Transverse colon (tissue), 4 donors: ENCODE results near the gene CDT1. TPM values are rescaled to one million over a fixed set of nuclear protein-coding genes. Genes with fewer than 3 reads are reported as not detected.

Experiments
- DNase-seq: peaks from one replicate; pipeline ENCODE4 v3.0.0-alpha.2; 2019
- H3K27ac ChIP-seq, 4 donors: fragments of 200-600 bp; sonication (generic); 2 replicates each; pipeline ENCODE4 v1.5.1; 2016 to 2018; ENCODE audit warnings: inconsistent platforms in 4 of 4
- H3K27me3 ChIP-seq: fragments of 200-600 bp; sonication (generic); 2 replicates; pipeline ENCODE4 v1.5.1; 2017; ENCODE audit warnings: inconsistent platforms
- H3K36me3 ChIP-seq, 4 donors: fragments of 200-600 bp; sonication (generic); 2 replicates each; pipeline ENCODE4 v1.5.1; 2017 to 2019; ENCODE audit warnings: inconsistent platforms in 4 of 4
- H3K4me1 ChIP-seq, 4 donors: fragments of 200-600 bp; sonication (generic); 2 replicates each; pipeline ENCODE4 v1.5.1; 2017 to 2020; ENCODE audit warnings: inconsistent platforms in 4 of 4
- H3K4me3 ChIP-seq, 4 donors: fragments of 200-600 bp; sonication (generic); 1 replicate in 1 of 4; 2 replicates in 3 of 4; pipeline versions ENCODE4 v1.5.1 to v1.6.1; 2017 to 2019; ENCODE audit warnings: inconsistent platforms in 4 of 4
- H3K9me3 ChIP-seq, 2 donors: fragments of 200-600 bp; sonication (generic); 2 replicates each; pipeline ENCODE4 v1.5.1; 2017 to 2019; ENCODE audit warnings: inconsistent platforms in 2 of 2
- EP300 ChIP-seq: sonication (generic); formaldehyde crosslinking; IDR thresholded peaks from one replicate; pipeline ENCODE4 v1.6.1; 2017; ENCODE audit warnings: antibody characterized with exemption, low read depth
- POLR2A ChIP-seq: fragments of 450-650 bp; IDR thresholded peaks from one replicate; pipeline ENCODE4 v1.6.1; 2016; ENCODE audit warnings: antibody characterized with exemption, mild to moderate bottlenecking, moderate library complexity
- POLR2AphosphoS5 ChIP-seq, 3 donors: sonication (generic); formaldehyde crosslinking; IDR thresholded peaks; one replicate each; pipeline ENCODE4 v1.6.1; 2016; ENCODE audit warnings: antibody characterized with exemption in 3 of 3
- WGBS, 2 donors: methylation state at CpG; one replicate each; pipeline ENCODE4 v1.1.5; 2018; ENCODE audit warnings: low coverage in 1 of 2; 5-methylcytosine and 5-hydroxymethylcytosine counted together
- in situ Hi-C, 4 donors: fragments of 200-750 bp; cut with MboI; loops; one replicate each; pipeline versions ENCODE4 v1.15.0 to v1.15.1; 2017; ENCODE audit warnings: low sequenced_read_pairs in 3 of 4, low pct_ligation_motif_present in 1 of 4, low pct_unique_long_range_greater_than_20kb in 1 of 4
- intact Hi-C: fragments of 100-400 bp; cut with DNase I; formaldehyde crosslinking; loops from one replicate; pipeline ENCODE4 v1.15.1; 2023; ENCODE audit warnings: low total_unique reads
- total RNA-seq, 4 donors: library from RNA; depleted of rRNA; stranded (reverse); fragments of >200 nt; gene quantifications; one replicate each; pipeline ENCODE4 v1.1.0, GENCODE V29; 2016
- TF ChIP-seq, protein P1 (sequence below), 5 experiments: fragments of 200-600 bp in 3 of 5; fragments of 450-650 bp in 2 of 5; sonication (generic) in 3 of 5; IDR thresholded peaks; 1 replicate in 2 of 5; 2 replicates in 3 of 5; pipeline ENCODE4 v1.5.1; 2016 to 2017; ENCODE audit warnings: antibody characterized with exemption in 5 of 5, inconsistent platforms in 3 of 5, mild to moderate bottlenecking in 2 of 5, moderate library complexity in 1 of 5

Gene CDT1
- total RNA-seq, 4 donors from 2014 or later: 3.8 to 12.5 (median 6.7) TPM; not detected in 1

DNA sequence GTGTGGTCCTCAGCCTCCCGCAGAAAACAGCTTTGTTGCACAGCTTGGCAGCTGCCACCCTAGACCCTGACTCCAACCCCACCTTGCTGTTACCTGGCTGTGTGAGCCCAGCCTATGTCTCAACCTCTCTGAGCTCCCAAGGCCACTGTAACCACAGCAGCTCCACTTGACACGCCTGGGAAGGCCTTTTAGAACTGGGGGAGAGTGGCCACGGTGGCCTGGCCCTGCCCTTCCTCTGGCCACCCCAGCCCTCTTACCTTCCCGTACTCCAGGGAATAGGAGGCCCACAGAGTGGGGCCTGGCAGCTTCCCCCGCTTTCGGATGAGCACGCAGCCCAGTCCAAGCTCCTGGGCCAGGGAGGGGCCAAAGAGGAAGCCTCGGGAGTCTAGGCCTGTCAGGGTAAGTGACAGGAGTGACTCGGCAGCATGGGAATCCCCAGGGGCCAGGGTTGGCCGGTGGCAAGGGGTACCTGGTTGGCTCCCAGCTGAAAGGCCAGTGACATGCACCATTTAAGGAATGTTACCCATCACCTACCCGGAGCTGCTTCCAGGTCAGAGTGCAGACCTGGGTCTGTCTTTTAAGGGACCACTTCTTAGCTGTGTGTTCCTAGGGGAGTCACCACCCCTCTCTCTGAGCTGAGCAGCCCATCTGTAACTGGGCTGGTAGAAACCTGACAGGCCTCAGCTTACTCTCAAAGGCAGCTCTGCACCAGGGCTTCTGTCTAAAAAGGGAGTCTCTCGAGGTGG, 6.8 kb downstream of the CDT1 start:
- TF ChIP-seq POLR2AphosphoS5 (IDR thresholded peaks at IDR 0.05): no peak
- TF ChIP-seq POLR2A: no peak
- TF ChIP-seq EP300: no peak
- TF ChIP-seq, protein P1, sequence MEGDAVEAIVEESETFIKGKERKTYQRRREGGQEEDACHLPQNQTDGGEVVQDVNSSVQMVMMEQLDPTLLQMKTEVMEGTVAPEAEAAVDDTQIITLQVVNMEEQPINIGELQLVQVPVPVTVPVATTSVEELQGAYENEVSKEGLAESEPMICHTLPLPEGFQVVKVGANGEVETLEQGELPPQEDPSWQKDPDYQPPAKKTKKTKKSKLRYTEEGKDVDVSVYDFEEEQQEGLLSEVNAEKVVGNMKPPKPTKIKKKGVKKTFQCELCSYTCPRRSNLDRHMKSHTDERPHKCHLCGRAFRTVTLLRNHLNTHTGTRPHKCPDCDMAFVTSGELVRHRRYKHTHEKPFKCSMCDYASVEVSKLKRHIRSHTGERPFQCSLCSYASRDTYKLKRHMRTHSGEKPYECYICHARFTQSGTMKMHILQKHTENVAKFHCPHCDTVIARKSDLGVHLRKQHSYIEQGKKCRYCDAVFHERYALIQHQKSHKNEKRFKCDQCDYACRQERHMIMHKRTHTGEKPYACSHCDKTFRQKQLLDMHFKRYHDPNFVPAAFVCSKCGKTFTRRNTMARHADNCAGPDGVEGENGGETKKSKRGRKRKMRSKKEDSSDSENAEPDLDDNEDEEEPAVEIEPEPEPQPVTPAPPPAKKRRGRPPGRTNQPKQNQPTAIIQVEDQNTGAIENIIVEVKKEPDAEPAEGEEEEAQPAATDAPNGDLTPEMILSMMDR (IDR thresholded peaks at IDR 0.05): no peak
- intact Hi-C loops: no loop called here
- no peaks in the 10 kb centered on the region for H3K27me3 ChIP-seq
- peak overlapping the region; percentile 97 to 99 (median 97) for H3K27ac ChIP-seq
- H3K4me3 ChIP-seq: peak overlapping the region; percentile 64 to 94 (median 83)
- WGBS, 2 donors: 21% methylated on average over 11 of the region's 12 CpGs; no CpG with 5 or more reads in 1 of the 2 donors
- no peaks in the 10 kb centered on the region for H3K9me3 ChIP-seq
- H3K36me3 ChIP-seq: no peaks in the 10 kb centered on the region
- in situ Hi-C loops: loop anchor here in 1 of 4 donors (25.0 kb wide), 1 partner anchor 402 kb away; the partner anchor contains the start of genes SLC22A31 and ZNF778
- no peak for DNase-seq
- H3K4me1 ChIP-seq: peaks cover 12 to 37% (median 32%) of the 10 kb centered on the region in 4 donors

DNA sequence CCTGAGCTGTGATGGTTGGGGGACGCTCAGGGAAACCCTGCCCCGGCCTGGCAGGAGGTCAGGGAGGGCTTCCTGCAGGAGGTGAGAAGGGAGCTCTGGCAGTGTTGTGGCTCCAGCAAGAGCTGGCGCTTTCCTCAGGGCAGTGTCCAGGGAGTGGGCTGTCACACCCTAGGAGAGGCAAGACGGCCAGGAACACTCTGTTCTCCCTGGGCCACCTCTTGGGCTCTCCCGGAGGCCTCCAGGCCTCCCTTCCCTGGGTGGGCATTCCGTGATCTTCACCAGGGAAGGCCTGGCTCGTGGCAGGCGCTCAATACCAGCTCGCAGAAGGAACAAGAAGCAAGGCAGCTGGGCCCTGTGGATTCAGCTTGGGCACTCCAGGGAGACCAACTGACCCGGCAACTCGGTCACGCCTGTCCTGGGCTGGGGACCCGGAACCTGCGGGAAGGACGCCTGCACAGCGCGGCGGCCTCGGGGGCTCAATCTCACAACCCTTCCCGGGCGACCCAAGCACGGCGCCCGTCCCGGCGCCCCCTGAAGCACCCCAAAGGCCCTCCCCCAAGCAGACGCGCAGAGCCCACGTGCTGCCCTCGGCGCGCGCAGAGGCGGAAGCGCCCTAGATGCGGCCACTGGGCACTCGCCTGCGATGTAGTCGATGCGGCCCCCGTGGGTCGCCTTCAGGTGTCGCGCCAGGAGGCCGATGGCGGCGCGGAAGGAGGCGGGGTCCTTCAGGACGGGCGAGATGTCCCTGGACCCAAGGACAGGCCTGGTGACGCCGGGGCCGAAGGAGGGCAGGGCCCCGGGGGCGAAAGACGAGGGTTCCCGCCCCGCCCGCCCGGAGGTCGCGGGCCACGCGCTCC, 7.6 kb downstream of the CDT1 start:
- no peaks in the 10 kb centered on the region for H3K9me3 ChIP-seq
- TF ChIP-seq POLR2AphosphoS5 (IDR thresholded peaks at IDR 0.05) (peak; percentile 67 to 94 (median 92)), POLR2A (peak; percentile 85), EP300 (no peak)
- TF ChIP-seq, protein P1 (IDR thresholded peaks at IDR 0.05): peak in 1 of 5 experiments; percentile 7
- no peaks in the 10 kb centered on the region for H3K36me3 ChIP-seq
- peak; percentile 79 for DNase-seq
- 0 to 1% methylated on average over 1 to 52 of the region's 65 CpGs for WGBS, 2 donors
- no peaks in the 10 kb centered on the region for H3K27me3 ChIP-seq
- intact Hi-C loops: no loop called here
- in situ Hi-C loops: loop anchor here in 1 of 4 donors (25.0 kb wide), 1 partner anchor 401 kb away; the partner anchor contains the start of genes SLC22A31 and ZNF778
- peaks cover 12 to 37% (median 32%) of the 10 kb centered on the region in 4 donors for H3K4me1 ChIP-seq
- peak overlapping the region; percentile 64 to 94 (median 83) for H3K4me3 ChIP-seq
- peak overlapping the region; percentile 97 to 99 (median 97) for H3K27ac ChIP-seq

DNA sequence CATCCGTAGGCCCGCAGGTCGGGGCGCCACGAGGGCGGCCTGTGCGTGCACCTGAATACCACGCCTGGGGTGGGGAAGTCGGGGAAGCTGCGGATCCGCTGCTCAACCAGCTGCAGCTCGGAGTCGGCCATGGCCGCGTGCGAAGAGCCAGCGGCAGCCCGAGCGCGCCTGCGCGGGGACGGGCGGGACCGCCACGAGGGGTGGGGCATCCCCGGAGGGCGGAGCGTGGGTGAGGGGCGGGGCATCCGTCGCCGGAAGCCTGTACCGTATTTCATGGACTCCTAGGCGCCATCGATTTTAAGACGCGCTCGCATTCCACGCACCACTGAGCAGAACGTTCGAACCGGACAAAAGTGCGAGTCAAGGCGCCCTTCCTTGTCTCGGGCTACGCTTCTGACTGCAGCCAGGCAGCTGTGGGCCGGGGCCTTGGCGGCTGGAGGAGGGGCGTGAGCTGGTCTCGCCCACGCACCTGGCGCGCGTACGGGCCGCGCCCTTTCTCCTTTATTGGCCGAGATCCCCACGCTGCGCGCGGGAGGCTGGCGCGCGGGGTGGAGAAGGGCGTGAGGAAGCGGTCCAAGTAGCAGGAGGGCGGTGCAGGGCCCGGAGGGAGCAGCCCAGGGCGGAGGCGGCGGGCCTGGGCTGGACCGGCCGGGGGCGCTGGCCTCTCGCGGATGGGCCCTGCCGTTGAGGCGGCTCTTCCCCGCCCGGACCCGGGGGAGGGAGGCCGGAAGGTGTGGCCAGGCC, 8.4 kb downstream of the CDT1 start, which contains the start of gene APRT:
Gene APRT, minus strand, starts transcription at position 160 of the 744 bp plus-strand sequence. Its CDS starts 29 bp downstream, at position 131.
- in situ Hi-C loops: loop anchor here in 1 of 4 donors (25.0 kb wide), 1 partner anchor 400 kb away; the partner anchor contains the start of genes SLC22A31 and ZNF778
- TF ChIP-seq POLR2A: peak; percentile 80
- TF ChIP-seq EP300: no peak
- peak; percentile 77 to 96 (median 84) for TF ChIP-seq POLR2AphosphoS5 (IDR thresholded peaks at IDR 0.05)
- TF ChIP-seq, protein P1 (IDR thresholded peaks at IDR 0.05): peak in 4 of 5 experiments; percentile 20 to 51 (median 27)

More for the DNA sequence above, 8.4 kb downstream of the CDT1 start, which contains the start of gene APRT:
- H3K27ac ChIP-seq: peak within 1 kb of the TSS; percentile 97 to 99 (median 97)
- H3K27me3 ChIP-seq: no peaks in the 10 kb centered on the region
- DNase-seq: peak; percentile 97
- H3K9me3 ChIP-seq: no peaks in the 10 kb centered on the region
- H3K4me3 ChIP-seq: peak within 1 kb of the TSS; percentile 64 to 94 (median 83)
- peaks cover 12 to 37% (median 32%) of the 10 kb centered on the region in 4 donors for H3K4me1 ChIP-seq
- no peaks in the 10 kb centered on the region for H3K36me3 ChIP-seq
- intact Hi-C loops: no loop called here
- WGBS, 2 donors: 1% methylated on average over 42 of the region's 84 CpGs; no CpG with 5 or more reads in 1 of the 2 donors
